K562 (cell line): ENCODE results near the gene FEV. TPM values are rescaled to one million over a fixed set of nuclear protein-coding genes. Genes with fewer than 3 reads are reported as not detected.

Source experiments
- ATAC-seq: fragments of 200-7000 bp; cut with Tn5 transposase; 3 replicates; pipeline ENCODE4 v1.9.1; 2020; ENCODE audit warnings: moderate library complexity
- BruUV-seq: library from RNA; stranded (reverse); fragments of 400-500 nt; replicated peaks from 2 replicates; lab custom pipeline; 2021; lab: Mats Ljungman, UMichigan
- CTCF ChIA-PET: fragments of 300-600 bp; formaldehyde crosslinking; extraction: SDS; loops from one replicate; lab custom pipeline; 2021; ENCODE audit warnings: low intra/inter-chr PET ratio; lab: Yijun Ruan, JAX
- POLR2A ChIA-PET: fragments of 300-600, 350-650 bp; sonication (Branson Sonifier 250); formaldehyde crosslinking; extraction: SDS; loops from one replicate; lab custom pipeline; 2021; ENCODE audit warnings: antibody characterized with exemption, inconsistent platforms; lab: Yijun Ruan, JAX
- DNase-seq, 4 experiments: peaks; one replicate each; pipeline versions ENCODE4 v3.0.0 to v3.0.0-alpha.2; 2011 to 2018; ENCODE audit warnings: low spot score in 3 of 4, mixed read lengths in 3 of 4; ENCODE audit errors: extremely low read depth in 1 of 4
- FAIRE-seq: peaks from 2 replicates; lab custom pipeline; 2011; peaks lifted over from hg19 to GRCh38; lab: Jason Lieb, UNC
- H2AFZ ChIP-seq: 2 replicates; pipeline ENCODE4 v1.6.0; 2011; ENCODE audit warnings: low read depth, low read length, control low read depth, inconsistent platforms
- H3K27ac ChIP-seq: fragments of 200-600 bp; 3 replicates; pipeline ENCODE4 v1.8.0; 2011; ENCODE audit warnings: low read depth, mild to moderate bottlenecking, control low read depth, inconsistent platforms, low read length, moderate library complexity, mixed read lengths; ENCODE audit errors: extremely low read depth
- H3K27me3 ChIP-seq, 2 experiments: fragments of 300-600 bp in 1 of 2; 2 replicates in 1 of 2; 3 replicates in 1 of 2; pipeline versions ENCODE4 v1.6.0 to v1.8.0; 2011; ENCODE audit warnings: inconsistent platforms in 2 of 2, low read length in 2 of 2, mild to moderate bottlenecking in 1 of 2, mixed read lengths in 1 of 2, moderate library complexity in 1 of 2; ENCODE audit not compliant: control insufficient read depth in 2 of 2, insufficient read depth in 2 of 2
- H3K36me3 ChIP-seq: fragments of 300-600 bp; 3 replicates; pipeline ENCODE4 v1.8.0; 2011; ENCODE audit warnings: mild to moderate bottlenecking, low read length, inconsistent platforms; ENCODE audit not compliant: control insufficient read depth, insufficient read depth
- H3K4me1 ChIP-seq, 2 experiments: fragments of 200-600 bp in 1 of 2; replicated peaks in 1 of 2; 2 replicates in 1 of 2; 3 replicates in 1 of 2; pipeline versions ENCODE4 v1.5.1 to v1.8.0; 2011; ENCODE audit warnings: inconsistent platforms in 2 of 2, low read length in 2 of 2, mild to moderate bottlenecking in 1 of 2, mixed read lengths in 1 of 2, moderate library complexity in 1 of 2; ENCODE audit not compliant: control insufficient read depth in 2 of 2, insufficient read depth in 2 of 2
- H3K4me2 ChIP-seq: 2 replicates; pipeline ENCODE4 v1.6.1; 2011; ENCODE audit warnings: low read length, control low read depth, inconsistent platforms, mixed read lengths; ENCODE audit not compliant: insufficient read depth
- H3K4me3 ChIP-seq: fragments of 200-600 bp; sonication (generic), shearing (Covaris generic); 2 replicates; pipeline ENCODE4 v1.5.1; 2016; ENCODE audit warnings: control low read depth, inconsistent platforms
- H3K79me2 ChIP-seq: fragments of 200-600 bp; 3 replicates; pipeline ENCODE4 v1.8.0; 2011; ENCODE audit warnings: low read length, inconsistent platforms; ENCODE audit not compliant: control insufficient read depth, insufficient read depth
- H3K9ac ChIP-seq, 2 experiments: 2 replicates each; pipeline versions ENCODE4 v1.6.0 to v1.6.1; 2011; ENCODE audit warnings: low read depth in 2 of 2, low read length in 2 of 2, control low read depth in 1 of 2, inconsistent platforms in 1 of 2, mild to moderate bottlenecking in 1 of 2, mixed read lengths in 1 of 2; ENCODE audit not compliant: insufficient read depth in 1 of 2
- H3K9me1 ChIP-seq: one replicate; pipeline ENCODE4 v1.6.0; 2011; ENCODE audit warnings: inconsistent platforms, mild to moderate bottlenecking, low read length, moderate library complexity; ENCODE audit not compliant: control insufficient read depth, insufficient read depth
- H3K9me3 ChIP-seq: replicated peaks from 2 replicates; pipeline ENCODE4 v1.5.1; 2011; ENCODE audit warnings: low read depth, low read length, inconsistent platforms; ENCODE audit not compliant: control insufficient read depth, insufficient read depth
- H4K20me1 ChIP-seq: replicated peaks from 2 replicates; pipeline ENCODE4 v1.6.1; 2011; ENCODE audit warnings: low read length, inconsistent platforms, mixed read lengths; ENCODE audit not compliant: control insufficient read depth, insufficient read depth
- ELF4 ChIP-seq: fragments of 450-650 bp; formaldehyde crosslinking; IDR thresholded peaks from 2 replicates; pipeline ENCODE4 v1.4.0; 2022; ENCODE audit warnings: missing genetic modification characterization
- HDAC2 ChIP-seq: fragments of 450-650 bp; IDR thresholded peaks from 2 replicates; pipeline ENCODE4 v1.6.1; 2016; ENCODE audit warnings: mild to moderate bottlenecking
- MEIS2 ChIP-seq: fragments of 450-650 bp; IDR thresholded peaks from 2 replicates; pipeline ENCODE4 v1.6.1; 2014; ENCODE audit warnings: mild to moderate bottlenecking; ENCODE audit not compliant: partially characterized antibody
- TCF7L2 ChIP-seq: fragments of 150-350 bp; IDR thresholded peaks from 2 replicates; pipeline ENCODE4 v1.6.1; 2016; ENCODE audit warnings: low read depth, mild to moderate bottlenecking, low read length, moderate library complexity
- XRCC5 ChIP-seq: fragments of 200-400 bp; formaldehyde crosslinking; IDR thresholded peaks from 2 replicates; pipeline ENCODE4 v1.6.1; 2017; ENCODE audit warnings: low read depth, mild to moderate bottlenecking, low read length
- ZBTB17 ChIP-seq: fragments of 450-650 bp; formaldehyde crosslinking; IDR thresholded peaks from 2 replicates; pipeline ENCODE4 v1.4.0; 2020; ENCODE audit warnings: mild to moderate bottlenecking
- ZNF224 ChIP-seq: sonication (generic); formaldehyde crosslinking; IDR thresholded peaks from 2 replicates; pipeline ENCODE4 v1.8.0; 2022; ENCODE audit warnings: mild to moderate bottlenecking, missing genetic modification reagents
- WGBS: fragments of 100-300 bp; shearing (Covaris generic); methylation state at CpG from one replicate; pipeline ENCODE4 v1.1.6; 2016; ENCODE audit warnings: low coverage, mixed read lengths; ENCODE audit not compliant: insufficient coverage; ENCODE audit errors: missing lambda C conversion rate; 5-methylcytosine and 5-hydroxymethylcytosine counted together
- in situ Hi-C: fragments of 300-500 bp; cut with MboI; formaldehyde crosslinking; loops from 4 replicates; pipeline ENCODE4 v1.15.0; 2018; ENCODE audit warnings: inconsistent platforms, mixed read lengths
- intact Hi-C: fragments of 100-400 bp; cut with micrococcal nuclease; formaldehyde crosslinking; loops from 2 replicates; pipeline ENCODE4 v1.14.2; 2022
- polyA plus RNA-seq, 8 experiments: library from polyadenylated mRNA; depleted of rRNA in 4 of 8; stranded (reverse) in 5 of 8; unstranded in 3 of 8; fragments of >200 nt; fragmentation: Nextera tagmentation in 2 of 8; fragmentation: Illumina TruSeq in 1 of 8; extraction: Ambion mirVana in 2 of 8; extraction: Trizol in 1 of 8; gene quantifications; 2 replicates each; pipeline versions ENCODE4 v1.2.1 to v1.2.3, GENCODE V29; 2011 to 2014; ENCODE audit warnings: inconsistent platforms in 1 of 8, missing spikeins in 1 of 8
- total RNA-seq, 7 experiments: library from RNA; depleted of rRNA in 6 of 7; stranded (reverse); fragments of >200 nt in 6 of 7; fragmentation: Illumina TruSeq in 2 of 7; extraction: Trizol in 2 of 7; gene quantifications; 2 replicates each; pipeline versions ENCODE4 v1.2.1 to v1.2.3, GENCODE V29; 2011 to 2021; ENCODE audit warnings: low replicate concordance in 1 of 7

Gene FEV
- total and polyA plus RNA-seq, 9 of the 15 experiments (the other 6 are each of a cell fraction or from before 2014, with no cell fraction given) = 0.08 to 1.6 (median 0.62) TPM; not detected in 1

- Histone ChIP-seq H3K79me2 (no peaks in the 10 kb centered on the region), H3K4me1 (peaks cover 0 to under 1% of the 10 kb centered on the region in 2 experiments; a peak in 1 of 5 replicates), H4K20me1 (peaks cover 4% of the 10 kb centered on the region; the same call in 1 of the 2 replicates), H3K36me3 (no peaks in the 10 kb centered on the region), H3K27ac (no peak overlapping the region), H2AFZ (no peak overlapping the region), H3K9me3 (no peaks in the 10 kb centered on the region), H3K9ac (no peak overlapping the region; a peak in 1 of 4 replicates), H3K9me1 (no peaks in the 10 kb centered on the region), H3K27me3 (peaks cover 0 to 66% of the 10 kb centered on the region in 2 experiments; a peak in 4 of 5 replicates), H3K4me2 (no peak overlapping the region), H3K4me3 (no peak overlapping the region)
- DNase-seq = no peak
- ChIA-PET CTCF (no interaction called here), POLR2A (interaction anchor here (0.6 to 0.9 kb wide), 2 partner anchors 10 to 12 kb away, joined by 3 read pairs; no protein-coding TSS in a partner anchor)
- BruUV-seq = no TSS peak
- under 1% methylated on average over 16 of the region's 18 CpGs for WGBS
- intact Hi-C loops (no loop called here), in situ Hi-C loops (loop anchor here (10.0 kb wide), 1 partner anchor 129 kb away; no protein-coding TSS in a partner anchor)
- no peak for ATAC-seq
- TF ChIP-seq XRCC5 (no peak), ZNF224 (CRISPR knock-in tag) (no peak), HDAC2 (no peak), ELF4 (CRISPR knock-in tag) (no peak), TCF7L2 (no peak), MEIS2 (no peak), ZBTB17 (no peak)
- no peak for FAIRE-seq
These were observed 40.9 kb upstream of the FEV start for GRCh38 chr2:219025637-219026585.
